Breast epithelium (tissue), 4 donors: Measurements from ENCODE around the gene FGF9. TPM values are rescaled to one million over a fixed set of nuclear protein-coding genes. Genes with fewer than 3 reads are reported as not detected.

Source experiments
- DNase-seq, 2 donors: peaks; one replicate each; pipeline ENCODE4 v3.0.0-alpha.2; 2019; ENCODE audit warnings: low spot score in 2 of 2
- H3K27ac ChIP-seq, 2 donors: fragments of 200-600 bp; sonication (generic) in 1 of 2; one replicate each; pipeline ENCODE4 v1.5.1; 2016 to 2019; ENCODE audit warnings: mild to moderate bottlenecking in 1 of 2
- H3K27me3 ChIP-seq, 2 donors: fragments of 200-600 bp; sonication (generic) in 1 of 2; one replicate each; pipeline versions ENCODE4 v1.5.1 to v1.6.0; 2017 to 2019; ENCODE audit warnings: control low read depth in 1 of 2, mild to moderate bottlenecking in 1 of 2
- H3K36me3 ChIP-seq: fragments of 200-600 bp; one replicate; pipeline ENCODE4 v1.5.1; 2019
- H3K4me1 ChIP-seq, 2 donors: fragments of 200-600 bp; sonication (generic); one replicate each; pipeline ENCODE4 v1.5.1; 2016 to 2019; ENCODE audit warnings: control low read depth in 1 of 2
- H3K4me3 ChIP-seq, 3 donors: fragments of 200-600 bp; sonication (generic); 1 replicate in 2 of 3; 2 replicates in 1 of 3; pipeline ENCODE4 v1.5.1; 2016 to 2019; ENCODE audit warnings: mild to moderate bottlenecking in 3 of 3, moderate library complexity in 2 of 3
- H3K9me3 ChIP-seq, 2 donors: fragments of 200-600 bp; sonication (generic) in 1 of 2; one replicate each; pipeline ENCODE4 v1.5.1; 2016 to 2019; ENCODE audit warnings: control low read depth in 1 of 2
- CTCF ChIP-seq, 3 donors: fragments of 450-650 bp; IDR thresholded peaks; one replicate each; pipeline ENCODE4 v1.5.1; 2016 to 2017; ENCODE audit warnings: antibody characterized with exemption in 3 of 3, mild to moderate bottlenecking in 3 of 3, moderate library complexity in 3 of 3
- POLR2A ChIP-seq: fragments of 450-650 bp; IDR thresholded peaks from one replicate; pipeline ENCODE4 v1.6.1; 2016; ENCODE audit warnings: antibody characterized with exemption, mild to moderate bottlenecking, moderate library complexity
- POLR2AphosphoS5 ChIP-seq, 3 donors: sonication (generic); formaldehyde crosslinking; IDR thresholded peaks; one replicate each; pipeline ENCODE4 v1.6.1; 2017; ENCODE audit warnings: antibody characterized with exemption in 3 of 3
- intact Hi-C: fragments of 100-400 bp; cut with DNase I; formaldehyde crosslinking; loops from one replicate; pipeline ENCODE4 v1.15.1; 2023; ENCODE audit warnings: low total_unique reads
- total RNA-seq, 3 donors: library from RNA; depleted of rRNA; stranded (reverse); fragments of >200 nt; gene quantifications; one replicate each; pipeline ENCODE4 v1.1.0, GENCODE V29; 2016

The FGF9 gene
- total RNA-seq, 3 donors from 2014 or later, result 0.32 to 1.2 TPM; not detected in 1

- H3K4me1 ChIP-seq, result no peaks in the 10 kb centered on the region
- H3K27me3 ChIP-seq, result no peaks in the 10 kb centered on the region
- H3K9me3 ChIP-seq, result peaks cover 0 to 4% of the 10 kb centered on the region in 2 donors
- H3K36me3 ChIP-seq, result no peaks in the 10 kb centered on the region
- DNase-seq, result no peak
- no peak for TF ChIP-seq POLR2A
- no peak for TF ChIP-seq POLR2AphosphoS5 (IDR thresholded peaks at IDR 0.05)
- TF ChIP-seq CTCF (IDR thresholded peaks at IDR 0.05), result no peak
- intact Hi-C loops, result no loop called here
- H3K27ac ChIP-seq, result no peak overlapping the region
- H3K4me3 ChIP-seq, result no peak overlapping the region
These were observed 9.6 kb upstream of the FGF9 start for GRCh38 chr13:21661097-21661909.

- no peak for DNase-seq
- intact Hi-C loops, result no loop called here
- H3K4me3 ChIP-seq, result no peak overlapping the region
- no peak overlapping the region for H3K27ac ChIP-seq
- H3K9me3 ChIP-seq, result peaks cover 0 to 4% of the 10 kb centered on the region in 2 donors
- H3K36me3 ChIP-seq, result no peaks in the 10 kb centered on the region
- H3K27me3 ChIP-seq, result peaks cover 0 to 9% of the 10 kb centered on the region in 2 donors
- H3K4me1 ChIP-seq, result no peaks in the 10 kb centered on the region
- TF ChIP-seq POLR2A (no peak), POLR2AphosphoS5 (IDR thresholded peaks at IDR 0.05) (no peak), CTCF (IDR thresholded peaks at IDR 0.05) (no peak)
These were observed 7.7 kb upstream of the FGF9 start for GRCh38 chr13:21663197-21663596.

GRCh38 chr13:21668732-21669275 is 2.1 kb upstream of the FGF9 start:
- TF ChIP-seq CTCF (IDR thresholded peaks at IDR 0.05), result no peak
- no peak for TF ChIP-seq POLR2A
- no peak for TF ChIP-seq POLR2AphosphoS5 (IDR thresholded peaks at IDR 0.05)
- peaks cover 0 to 35% of the 10 kb centered on the region in 2 donors for H3K27me3 ChIP-seq
- H3K4me1 ChIP-seq, result peaks cover 0 to 9% of the 10 kb centered on the region in 2 donors
- H3K4me3 ChIP-seq, result peak overlapping the region; percentile 49 to 73 (median 65)
- no peak for DNase-seq
- intact Hi-C loops, result no loop called here
- no peak overlapping the region for H3K27ac ChIP-seq
- H3K36me3 ChIP-seq, result no peaks in the 10 kb centered on the region
- no peaks in the 10 kb centered on the region for H3K9me3 ChIP-seq

GRCh38 chr13:21670006-21670882 is 629 bp upstream of the FGF9 start:
- Histone ChIP-seq H3K9me3 (no peaks in the 10 kb centered on the region), H3K4me3 (peak overlapping the region; percentile 49 to 73 (median 65)), H3K27ac (no peak overlapping the region), H3K4me1 (peaks cover 0 to 9% of the 10 kb centered on the region in 2 donors), H3K27me3 (peaks cover under 1 to 46% of the 10 kb centered on the region in 2 donors), H3K36me3 (no peaks in the 10 kb centered on the region)
- no peak for DNase-seq
- intact Hi-C loops, result no loop called here
- TF ChIP-seq CTCF (IDR thresholded peaks at IDR 0.05), result no peak
